HCT116 (cell line): ENCODE results near the gene LSAMP. TPM values are rescaled to one million over a fixed set of nuclear protein-coding genes. Genes with fewer than 3 reads are reported as not detected.

Experiments used
- ATAC-seq: fragments of 200-7000 bp; cut with Tn5 transposase; 2 replicates; pipeline ENCODE4 v1.9.1; 2020; ENCODE audit warnings: mild to moderate bottlenecking, moderate library complexity
- BruUV-seq: library from RNA; stranded (reverse); fragments of 400-500 nt; replicated peaks from 2 replicates; lab custom pipeline; 2021; lab: Mats Ljungman, UMichigan
- CTCF ChIA-PET: fragments of 300-600 bp; sonication (Branson Sonifier 250); formaldehyde crosslinking; loops from one replicate; lab custom pipeline; 2021; ENCODE audit warnings: antibody characterized with exemption; lab: Charles Lee
- POLR2A ChIA-PET: fragments of 300-600, 350-600 bp; sonication (Branson Sonifier 250); formaldehyde crosslinking; loops from one replicate; lab custom pipeline; 2021; ENCODE audit warnings: antibody characterized with exemption; lab: Charles Lee
- RAD21 ChIA-PET, 2 experiments: fragments of 300-600 bp; sonication (Branson Sonifier 250); formaldehyde crosslinking; loops; one replicate each; lab custom pipeline; 2023; ENCODE audit warnings: low total read pairs in 2 of 2; ENCODE audit not compliant: uncharacterized antibody in 2 of 2, unreplicated experiment in 2 of 2, low non-redundant PET in 1 of 2; lab: Charles Lee
- DNase-seq: peaks from one replicate; pipeline ENCODE4 v3.0.0-alpha.2; 2010; ENCODE audit warnings: low read depth, low spot score
- H2AFZ ChIP-seq: fragments of 200-600 bp; shearing (Covaris generic), sonication (generic); 2 replicates; pipeline ENCODE4 v1.6.1; 2017; ENCODE audit warnings: low read depth, mixed run types, mixed read lengths, antibody characterized with exemption, low read length; ENCODE audit not compliant: poor library complexity, severe bottlenecking
- H3K27ac ChIP-seq: 2 replicates; pipeline ENCODE4 v1.5.1; 2012; ENCODE audit warnings: low read depth, low read length
- H3K27me3 ChIP-seq: fragments of 200-600 bp; sonication (generic); 2 replicates; pipeline ENCODE4 v1.6.1; 2016; ENCODE audit warnings: mixed run types, low read length, mixed read lengths; ENCODE audit not compliant: insufficient read depth
- H3K36me3 ChIP-seq, 2 experiments: fragments of 200-500 bp in 1 of 2; fragments of 200-600 bp in 1 of 2; sonication (Bioruptor generic) in 1 of 2; sonication (generic) in 1 of 2; 2 replicates each; pipeline versions ENCODE4 v1.5.1 to v1.6.1; 2014 to 2016; ENCODE audit warnings: low read length in 2 of 2, inconsistent platforms in 1 of 2, mixed read lengths in 1 of 2, mixed run types in 1 of 2; ENCODE audit not compliant: insufficient read depth in 2 of 2, control insufficient read depth in 1 of 2
- H3K4me1 ChIP-seq, 2 experiments: fragments of 200-600 bp in 1 of 2; sonication (generic) in 1 of 2; 2 replicates each; pipeline versions ENCODE4 v1.5.1 to v1.6.1; 2012 to 2017; ENCODE audit warnings: low read length in 2 of 2, inconsistent platforms in 1 of 2, mild to moderate bottlenecking in 1 of 2, mixed read lengths in 1 of 2, mixed run types in 1 of 2, moderate library complexity in 1 of 2; ENCODE audit not compliant: insufficient read depth in 2 of 2, control insufficient read depth in 1 of 2
- H3K4me2 ChIP-seq: fragments of 200-600 bp; sonication (generic); 2 replicates; pipeline ENCODE4 v1.6.1; 2017; ENCODE audit warnings: mixed run types, low read length, mixed read lengths
- H3K4me3 ChIP-seq, 2 experiments: fragments of 200-600 bp in 1 of 2; sonication (generic) in 1 of 2; replicated peaks in 1 of 2; 2 replicates each; pipeline ENCODE4 v1.5.1; 2011 to 2016; ENCODE audit warnings: low read length in 2 of 2, control low read depth in 1 of 2, low read depth in 1 of 2, mild to moderate bottlenecking in 1 of 2, mixed read lengths in 1 of 2, mixed run types in 1 of 2
- H3K79me2 ChIP-seq: fragments of 200-600 bp; sonication (generic); 2 replicates; pipeline ENCODE4 v1.6.1; 2017; ENCODE audit warnings: mild to moderate bottlenecking, mixed run types, low read length, moderate library complexity, mixed read lengths; ENCODE audit not compliant: insufficient read depth
- H3K9ac ChIP-seq: fragments of 200-600 bp; sonication (generic); 2 replicates; pipeline ENCODE4 v1.6.1; 2016; ENCODE audit warnings: low read length, mixed read lengths
- H3K9me2 ChIP-seq: fragments of 200-600 bp; sonication (generic), shearing (Covaris generic); 2 replicates; pipeline ENCODE4 v1.6.1; 2017; ENCODE audit warnings: mixed run types, mild to moderate bottlenecking, moderate library complexity; ENCODE audit not compliant: insufficient read depth
- H3K9me3 ChIP-seq, 2 experiments: fragments of 200-500 bp in 1 of 2; fragments of 200-600 bp in 1 of 2; sonication (Bioruptor generic) in 1 of 2; sonication (generic) in 1 of 2; 2 replicates each; pipeline ENCODE4 v1.6.1; 2014 to 2017; ENCODE audit warnings: low read length in 2 of 2, mixed read lengths in 2 of 2, inconsistent platforms in 1 of 2, low read depth in 1 of 2, mild to moderate bottlenecking in 1 of 2, mixed run types in 1 of 2, moderate library complexity in 1 of 2; ENCODE audit not compliant: control insufficient read depth in 1 of 2, insufficient read depth in 1 of 2
- H4K20me1 ChIP-seq: fragments of 200-600 bp; sonication (generic), shearing (Covaris generic); 2 replicates; pipeline ENCODE4 v1.6.1; 2017; ENCODE audit warnings: mixed run types, mild to moderate bottlenecking, moderate library complexity; ENCODE audit not compliant: insufficient read depth
- ATF3 ChIP-seq: IDR thresholded peaks from 2 replicates; pipeline ENCODE4 v1.6.1; 2012
- CEBPB ChIP-seq: IDR thresholded peaks from 2 replicates; pipeline ENCODE4 v1.6.1; 2012; ENCODE audit warnings: low read depth
- CTCF ChIP-seq, 3 experiments: fragments of 200-600 bp in 1 of 3; sonication (generic) in 1 of 3; IDR thresholded peaks in 2 of 3; conservative IDR thresholded peaks in 1 of 3; 2 replicates each; pipeline ENCODE4 v1.5.1; 2012 to 2017; ENCODE audit warnings: low read depth in 2 of 3, low read length in 2 of 3, antibody characterized with exemption in 1 of 3, borderline replicate concordance in 1 of 3, control low read depth in 1 of 3, mild to moderate bottlenecking in 1 of 3, mixed read lengths in 1 of 3, mixed run types in 1 of 3, moderate library complexity in 1 of 3; ENCODE audit not compliant: insufficient read depth in 1 of 3
- EGR1 ChIP-seq: IDR thresholded peaks from 2 replicates; pipeline ENCODE4 v1.6.1; 2012; ENCODE audit warnings: low read depth
- ELF1 ChIP-seq: IDR thresholded peaks from 2 replicates; pipeline ENCODE4 v1.6.1; 2012; ENCODE audit warnings: low read depth, borderline replicate concordance
- EZH2 ChIP-seq: fragments of 200-600 bp; sonication (generic); IDR thresholded peaks from 2 replicates; pipeline ENCODE4 v1.6.1; 2017; ENCODE audit warnings: antibody characterized with exemption, mixed run types
- EZH2phosphoT487 ChIP-seq: fragments of 200-600 bp; IDR thresholded peaks from 2 replicates; pipeline ENCODE4 v1.6.1; 2018; ENCODE audit warnings: antibody characterized with exemption, borderline replicate concordance
- FOSL1 ChIP-seq: IDR thresholded peaks from 2 replicates; pipeline ENCODE4 v1.6.1; 2012; ENCODE audit warnings: low read depth
- MAX ChIP-seq: IDR thresholded peaks from 2 replicates; pipeline ENCODE4 v1.6.1; 2012
- POLR2AphosphoS5 ChIP-seq: IDR thresholded peaks from 2 replicates; pipeline ENCODE4 v1.6.1; 2011; ENCODE audit warnings: mild to moderate bottlenecking, low read depth, low read length, moderate library complexity
- RAD21 ChIP-seq: IDR thresholded peaks from 2 replicates; pipeline ENCODE4 v1.6.1; 2012; ENCODE audit warnings: low read depth, mild to moderate bottlenecking
- REST ChIP-seq: IDR thresholded peaks from 2 replicates; pipeline ENCODE4 v1.6.1; 2012; ENCODE audit warnings: low read depth
- SIN3A ChIP-seq: IDR thresholded peaks from 2 replicates; pipeline ENCODE4 v1.6.1; 2012; ENCODE audit warnings: low read depth
- SP1 ChIP-seq: IDR thresholded peaks from 2 replicates; pipeline ENCODE4 v1.6.1; 2012; ENCODE audit warnings: low read depth
- TCF7L2 ChIP-seq: IDR thresholded peaks from 2 replicates; pipeline ENCODE4 v1.7.0; 2011; ENCODE audit warnings: borderline replicate concordance, inconsistent platforms; ENCODE audit not compliant: insufficient read depth, insufficient read length; ENCODE audit errors: extremely low read depth
- YY1 ChIP-seq: IDR thresholded peaks from 2 replicates; pipeline ENCODE4 v1.6.1; 2011; ENCODE audit warnings: low read length, low read depth, moderate library complexity, mild to moderate bottlenecking; ENCODE audit not compliant: insufficient replicate concordance; ENCODE audit errors: extremely low read depth
- intact Hi-C: fragments of 100-400 bp; cut with micrococcal nuclease; formaldehyde crosslinking; loops from 2 replicates; pipeline ENCODE4 v1.10.0; 2022
- total RNA-seq: library from RNA; stranded (reverse); gene quantifications from one replicate; pipeline ENCODE4 v1.2.1, GENCODE V29; 2021; ENCODE audit not compliant: unreplicated experiment

LSAMP gene
- total RNA-seq, 1 experiment from 2014 or later = 0.25 TPM

- TF ChIP-seq REST = no peak
Measured at GRCh38 chr3:116015931-116016330, 429.4 kb downstream of the LSAMP start (continued).

- H3K4me3 ChIP-seq = no peak overlapping the region
- DNase-seq (no peak), ATAC-seq (no peak)
- no peaks in the 10 kb centered on the region for H3K9me3 ChIP-seq
- no peak overlapping the region for H2AFZ ChIP-seq
- ChIA-PET RAD21 (no interaction called here), CTCF (no interaction called here), POLR2A (no interaction called here)
- no peak overlapping the region for H3K27ac ChIP-seq
- no peaks in the 10 kb centered on the region for H3K9me2 ChIP-seq
- H3K4me2 ChIP-seq = no peak overlapping the region
- peaks cover 6% of the 10 kb centered on the region; the same call in 1 of the 2 replicates for H3K27me3 ChIP-seq
- H3K4me1 ChIP-seq = no peaks in the 10 kb centered on the region
- no peak overlapping the region for H3K9ac ChIP-seq
- no TSS peak for BruUV-seq
- intact Hi-C loops = no loop called here
- H4K20me1 ChIP-seq = no peaks in the 10 kb centered on the region
- H3K79me2 ChIP-seq = no peaks in the 10 kb centered on the region
- no peaks in the 10 kb centered on the region for H3K36me3 ChIP-seq
- TF ChIP-seq SP1 = no peak
- no peak for TF ChIP-seq EZH2
- TF ChIP-seq CTCF (IDR thresholded peaks at IDR 0.05 in 2 of 3, conservative IDR thresholded peaks at IDR 0.05 in 1 of 3; ENCODE audit: borderline replicate concordance in 1 of 3, insufficient read depth in 1 of 3, low read depth in 2 of 3, low read length in 2 of 3) = no peak
- no peak for TF ChIP-seq POLR2AphosphoS5
- no peak for TF ChIP-seq FOSL1
- TF ChIP-seq EZH2phosphoT487 = no peak
- no peak for TF ChIP-seq RAD21
- no peak for TF ChIP-seq EGR1
- TF ChIP-seq ATF3 = no peak
- TF ChIP-seq ELF1 = no peak
- TF ChIP-seq SIN3A = no peak
- no peak for TF ChIP-seq MAX
- no peak for TF ChIP-seq CEBPB
- no peak for TF ChIP-seq TCF7L2
- no peak for TF ChIP-seq REST
- TF ChIP-seq YY1 = no peak
Measured at GRCh38 chr3:116007000-116007399, 438.3 kb downstream of the LSAMP start.
